Stimulated activated CD8-positive, alpha-beta memory T cell treated with anti-CD3 and anti-CD28 coated beads, Interleukin-4, amount 100 ng/mL, for 48 hours (primary cell): ENCODE data around the gene GFPT2.

Experiments
- DNase-seq: peaks from one replicate; pipeline ENCODE4 v3.0.0-alpha.2; 2020

GFPT2 gene

DNA sequence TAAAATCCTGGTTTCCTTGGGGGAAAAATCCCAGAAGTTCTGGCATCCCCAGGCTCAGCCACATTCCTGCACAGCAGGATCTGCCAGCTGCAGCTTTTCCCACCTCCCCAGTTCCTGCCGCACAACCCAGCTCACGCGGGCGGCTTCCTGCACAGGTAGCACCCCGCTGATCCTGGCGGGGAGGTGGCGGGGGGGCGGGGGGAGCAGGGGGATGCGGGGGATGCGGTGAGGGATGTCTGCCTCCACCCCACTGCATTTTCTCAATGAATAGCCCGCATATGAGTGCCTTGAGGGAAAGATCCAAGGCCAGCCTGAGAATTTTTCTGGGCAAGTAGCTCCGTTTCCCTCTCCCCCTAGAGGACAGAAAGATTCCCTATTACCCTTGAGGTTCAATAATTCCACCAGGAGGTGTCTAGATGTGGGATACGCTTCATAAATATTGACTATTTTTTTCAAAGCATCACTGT lies 21.1 kb downstream of the GFPT2 start:
- DNase-seq = no peak

DNA sequence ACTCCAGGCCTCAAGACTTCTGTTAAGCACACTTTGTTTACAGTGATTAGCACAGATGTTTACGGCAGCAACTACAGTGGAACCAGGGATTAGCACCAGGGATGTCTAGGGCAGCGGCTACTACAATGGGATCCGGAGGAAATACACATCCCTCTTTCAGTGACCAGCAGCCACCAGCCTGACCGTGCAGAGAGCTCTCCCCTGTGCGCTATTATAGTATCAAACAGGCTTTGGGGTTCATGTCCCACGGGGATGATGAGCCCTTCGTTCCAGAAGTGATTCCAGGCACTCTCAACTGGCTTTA lies 21.5 kb downstream of the GFPT2 start:
- no peak for DNase-seq

DNA sequence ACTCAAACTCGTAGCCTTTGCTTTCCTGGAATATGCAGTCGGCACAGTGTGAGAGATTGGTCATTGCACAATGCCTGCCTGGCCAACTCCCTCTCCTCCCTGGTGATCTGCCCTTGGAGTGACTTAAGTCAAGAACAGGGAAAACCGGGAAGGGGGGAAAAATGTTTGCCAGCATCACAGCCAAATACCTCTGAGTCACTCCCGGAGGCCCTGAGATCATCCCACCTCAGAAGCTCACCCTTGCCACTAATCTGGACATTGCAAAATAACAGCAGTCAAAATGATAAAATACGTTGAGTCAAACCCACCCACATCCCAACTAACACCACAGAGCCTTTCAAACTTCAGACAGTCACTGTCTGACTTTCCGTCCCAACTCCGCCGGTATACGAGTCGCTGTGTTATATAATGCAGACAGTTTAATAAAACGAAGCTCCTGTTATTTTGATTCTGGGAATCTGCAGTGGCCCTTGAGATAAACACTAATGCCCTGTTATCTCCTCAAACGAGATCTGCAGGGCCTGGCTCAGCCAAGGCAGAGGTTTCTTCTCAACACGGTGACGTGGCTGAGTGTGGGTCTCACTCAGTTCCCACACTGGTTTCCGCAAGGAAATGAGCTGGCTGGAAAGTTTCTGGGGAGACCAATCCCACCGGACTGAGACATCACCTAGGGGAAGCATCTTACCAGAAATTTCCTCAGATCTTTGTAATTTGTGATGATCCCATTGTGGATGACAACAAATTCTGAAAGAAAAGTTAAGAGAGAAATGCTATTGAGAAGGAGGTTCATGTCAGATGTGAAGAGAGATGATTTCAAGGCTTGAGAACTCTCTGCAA lies 22.1 kb downstream of the GFPT2 start:
- DNase-seq = no peak

DNA sequence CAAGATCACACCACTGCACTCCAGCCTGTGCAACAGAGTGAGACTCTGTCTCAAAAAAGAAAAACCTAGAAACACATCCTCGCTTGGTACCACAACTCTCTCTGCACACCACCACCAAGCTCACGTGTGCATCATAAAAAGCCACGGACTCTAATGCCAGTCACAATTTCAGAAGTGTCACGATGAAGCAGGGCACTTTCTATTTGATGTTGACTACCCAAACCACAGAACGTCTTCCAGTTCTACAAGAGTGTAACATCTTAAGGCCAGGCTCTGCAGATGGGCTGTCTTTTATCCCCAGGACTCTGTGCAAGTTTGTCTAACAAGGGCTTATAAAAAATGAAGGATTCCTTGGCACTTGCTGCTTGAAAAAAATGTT lies 22.9 kb downstream of the GFPT2 start:
- DNase-seq = no peak

DNA sequence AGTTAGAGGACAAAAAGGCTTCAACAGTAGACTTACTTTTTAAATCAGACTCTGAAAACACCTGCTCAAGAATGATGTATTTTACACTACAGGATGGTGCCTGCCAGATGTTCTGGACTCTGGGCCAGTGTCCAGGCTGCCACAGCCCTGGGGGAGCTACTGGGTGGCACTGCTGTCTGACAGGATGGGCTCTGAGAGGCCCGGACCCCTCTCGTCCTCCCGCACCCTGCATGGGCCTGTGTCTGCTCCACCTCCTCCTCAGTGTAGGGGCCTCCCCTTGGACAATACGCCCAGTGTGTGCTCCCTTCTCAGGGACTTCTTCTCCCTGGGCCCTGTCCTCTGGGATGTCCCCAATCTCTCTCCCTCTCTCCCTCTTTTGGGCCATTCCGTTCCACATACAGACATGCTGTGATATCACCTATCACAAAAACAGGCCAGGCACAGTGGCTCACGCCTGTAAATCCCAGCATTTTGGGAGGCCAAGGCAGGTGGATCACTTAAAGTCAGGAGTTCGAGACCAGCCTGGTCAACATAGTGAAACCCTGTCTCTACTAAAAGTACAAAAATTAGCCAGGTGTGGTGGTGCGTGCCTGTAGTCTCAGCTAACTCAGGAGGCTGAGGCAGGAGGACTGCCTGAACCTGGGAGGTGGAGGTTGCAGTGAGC lies 23.4 kb downstream of the GFPT2 start:
- DNase-seq = no peak

DNA sequence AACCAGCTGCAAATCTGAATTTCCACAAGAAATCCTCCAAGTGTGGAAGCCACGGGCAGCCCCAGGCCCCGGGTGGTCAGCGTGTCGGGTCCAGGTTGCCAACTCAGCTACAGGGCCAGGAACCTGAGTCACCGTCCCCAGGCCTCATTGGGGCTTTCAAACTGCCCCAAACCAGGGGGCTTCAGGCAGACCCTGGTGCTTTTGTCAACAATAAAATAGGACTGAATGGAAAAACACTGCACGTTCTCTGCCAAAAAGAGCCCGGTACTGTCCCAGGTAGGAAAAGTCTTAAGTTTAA lies 24.0 kb downstream of the GFPT2 start:
- DNase-seq = no peak

DNA sequence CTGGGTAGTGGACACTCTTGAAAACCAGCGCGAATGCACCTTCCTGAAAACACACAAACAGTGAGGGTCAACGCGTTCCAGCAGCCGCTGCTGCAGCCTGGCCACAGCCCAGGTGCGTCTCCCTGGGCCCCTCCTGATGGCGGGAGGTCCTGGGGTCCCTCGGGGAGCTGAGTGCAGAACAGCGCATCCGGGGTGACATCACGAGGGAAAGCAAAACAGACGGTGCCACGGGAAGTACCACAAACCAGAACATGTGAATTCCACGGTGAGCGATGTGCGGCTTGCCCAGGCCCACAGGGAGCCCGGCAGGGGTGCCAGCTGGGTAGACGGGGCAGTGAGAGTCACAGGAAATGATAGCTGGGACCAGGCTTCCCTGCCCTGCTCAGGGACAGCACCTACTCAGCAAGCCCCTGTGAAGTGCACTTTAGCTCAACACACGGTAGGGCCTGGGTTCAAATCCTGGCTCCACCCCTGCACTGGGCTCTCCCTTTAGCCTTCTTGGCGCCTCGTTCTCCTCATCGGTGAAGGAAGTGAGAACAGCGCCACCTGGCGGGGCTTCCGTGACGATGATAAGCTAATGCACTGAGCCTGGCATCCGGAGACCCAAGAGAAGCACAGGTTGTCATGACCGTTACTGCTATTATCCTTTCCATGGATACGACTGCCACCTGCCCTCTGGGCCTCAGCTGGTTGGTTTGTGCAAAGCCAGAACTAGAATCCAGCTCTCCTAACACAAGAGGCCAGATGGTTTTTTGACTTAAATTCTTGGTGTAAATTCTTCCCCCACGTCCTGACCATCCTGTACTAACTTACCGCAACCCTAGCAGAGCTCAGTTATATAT lies 24.6 kb downstream of the GFPT2 start:
- DNase-seq = peak; percentile 92

DNA sequence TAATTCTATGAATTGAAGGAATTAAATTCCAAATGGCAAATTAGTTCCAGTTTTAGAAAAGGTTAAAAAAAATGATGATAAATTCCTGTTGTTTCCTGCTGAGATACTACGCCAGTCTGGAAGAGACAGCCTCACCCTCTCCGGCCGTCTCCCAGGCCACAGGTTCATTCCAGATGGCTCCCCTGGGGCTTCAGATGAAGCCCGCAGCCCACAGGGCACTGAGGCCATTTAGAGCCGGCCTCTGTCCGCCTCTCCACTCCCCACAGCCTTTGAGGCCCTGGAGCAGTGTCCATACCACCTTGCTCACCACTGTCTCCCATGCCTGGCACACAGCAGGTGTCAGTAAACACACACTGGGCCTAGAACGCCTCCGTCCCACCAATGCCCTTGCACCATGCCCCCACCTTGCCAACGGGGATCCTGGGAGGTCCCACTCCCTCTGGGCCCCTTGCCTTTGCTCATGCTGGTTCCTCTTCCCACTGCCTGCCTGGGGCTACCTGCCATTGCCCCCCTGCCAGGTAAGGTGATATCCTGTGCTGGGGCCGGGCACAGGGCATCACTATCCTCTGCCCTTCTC lies 26.1 kb downstream of the GFPT2 start:
- DNase-seq = no peak

DNA sequence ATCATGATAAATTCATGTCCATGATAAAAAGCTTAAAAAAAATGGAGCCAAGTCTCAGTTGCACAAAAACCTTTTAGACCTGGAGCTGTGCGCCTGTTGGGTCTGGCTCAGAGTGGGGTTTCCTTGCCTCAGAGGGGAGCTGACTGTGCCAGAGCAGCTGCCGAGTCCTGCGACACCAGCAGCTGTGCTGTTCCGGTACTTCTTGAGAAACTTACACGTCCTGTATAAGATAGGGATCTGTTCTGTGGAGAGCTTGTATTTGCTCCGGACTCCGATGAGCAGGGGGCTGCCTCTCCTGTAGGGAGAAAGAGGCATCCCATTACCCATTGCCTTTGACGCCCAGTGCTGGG lies 28.6 kb downstream of the GFPT2 start:
- no peak for DNase-seq

DNA sequence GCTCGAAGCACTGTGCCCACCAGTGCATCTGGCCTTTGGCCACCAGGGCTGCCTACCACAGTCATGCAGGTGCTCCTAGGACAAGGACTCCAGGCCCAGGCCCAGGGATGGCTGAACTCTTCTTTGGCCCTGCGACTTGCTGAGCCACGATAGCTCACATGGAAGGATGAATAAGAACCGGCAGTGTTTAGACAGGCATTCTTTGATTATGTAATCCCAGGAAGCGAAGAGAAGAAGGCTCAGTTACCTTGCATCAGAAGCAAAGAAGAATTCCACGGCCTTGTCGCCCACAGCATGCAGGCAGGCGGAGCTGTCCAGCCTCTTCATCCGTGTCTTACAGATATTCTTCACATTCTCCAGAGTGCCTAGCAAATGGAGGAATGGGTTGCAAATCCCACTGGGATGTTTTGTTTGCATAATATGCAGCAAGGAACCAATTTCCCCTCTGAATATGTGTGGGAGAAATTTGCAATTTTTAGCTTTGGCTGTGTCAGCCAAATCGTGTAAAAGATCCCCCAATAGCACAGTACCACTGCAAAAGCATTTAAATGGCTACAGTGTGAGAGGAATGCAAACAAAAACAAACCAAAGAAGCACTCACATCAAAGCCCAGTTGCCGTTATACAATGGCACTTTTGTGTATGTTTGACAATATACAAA lies 29.1 kb downstream of the GFPT2 start:
- no peak for DNase-seq

DNA sequence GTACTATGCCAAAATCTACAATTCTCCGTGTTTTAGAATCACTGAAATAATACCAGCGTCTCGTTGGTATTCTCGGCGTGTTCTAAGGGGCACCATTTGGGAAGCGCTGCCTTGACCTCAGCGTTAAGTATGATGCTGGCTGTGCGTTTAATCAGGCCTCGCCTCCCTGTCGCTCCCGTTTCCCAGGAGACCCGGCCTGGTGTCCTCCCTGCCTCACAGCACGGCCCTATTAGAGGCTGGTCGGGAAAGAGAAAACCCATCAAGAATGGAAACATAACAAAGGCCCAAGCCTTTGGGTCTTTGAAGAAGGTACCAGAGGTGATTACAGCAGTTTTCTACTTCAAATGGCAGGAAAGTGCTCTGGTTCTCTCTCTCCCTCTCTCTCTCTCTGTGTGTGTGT lies 30.0 kb downstream of the GFPT2 start:
- no peak for DNase-seq

DNA sequence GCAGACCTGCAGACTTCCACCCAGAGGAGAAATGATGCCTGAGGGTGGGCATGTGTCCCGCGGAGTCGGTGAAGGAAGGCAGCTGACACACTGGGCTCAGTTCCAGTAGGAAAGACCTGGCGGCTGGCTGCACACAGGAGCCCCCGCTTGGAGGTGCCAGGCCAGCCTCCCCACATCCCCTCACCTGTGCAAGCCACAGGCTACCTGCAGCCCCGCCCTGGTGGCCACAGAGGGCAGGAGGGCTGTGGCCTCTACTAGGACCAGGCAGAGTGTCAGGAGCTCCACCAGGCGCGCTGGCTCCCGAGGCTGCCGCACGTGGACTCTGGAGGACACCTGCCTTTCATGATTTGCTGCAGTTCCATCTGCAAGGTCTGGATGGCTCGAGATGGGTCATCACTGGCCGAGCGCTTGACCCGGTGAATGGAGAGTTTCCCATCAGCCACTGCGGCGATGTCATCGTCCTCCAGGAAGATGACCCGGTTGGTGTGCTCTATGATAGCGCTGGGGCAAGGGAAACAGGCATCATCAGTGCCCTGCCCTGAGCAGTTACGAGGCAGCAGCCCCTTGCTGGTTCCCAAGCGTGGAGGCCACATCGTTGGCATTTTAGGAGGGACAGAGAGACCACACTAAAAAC lies 34.6 kb downstream of the GFPT2 start:
- DNase-seq = no peak

DNA sequence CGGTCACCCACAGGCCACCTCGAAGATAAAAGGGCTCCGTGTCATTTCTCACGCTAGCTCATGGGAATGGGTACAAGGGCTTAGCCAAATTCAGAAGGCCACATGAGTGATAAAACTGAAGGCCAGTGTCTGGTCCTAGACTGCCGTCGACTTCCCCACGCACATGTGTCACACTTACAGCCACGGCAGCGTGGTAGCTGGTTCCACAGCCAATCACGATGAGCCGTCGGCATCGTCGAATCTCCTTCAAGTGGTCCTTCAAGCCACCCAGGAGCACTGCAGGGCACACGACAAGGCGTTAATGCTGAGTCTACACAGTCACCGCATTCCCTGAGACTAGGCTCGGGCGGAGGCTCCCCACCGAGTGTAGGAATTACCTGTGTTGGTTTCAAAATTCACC lies 36.5 kb downstream of the GFPT2 start:
- no peak for DNase-seq

DNA sequence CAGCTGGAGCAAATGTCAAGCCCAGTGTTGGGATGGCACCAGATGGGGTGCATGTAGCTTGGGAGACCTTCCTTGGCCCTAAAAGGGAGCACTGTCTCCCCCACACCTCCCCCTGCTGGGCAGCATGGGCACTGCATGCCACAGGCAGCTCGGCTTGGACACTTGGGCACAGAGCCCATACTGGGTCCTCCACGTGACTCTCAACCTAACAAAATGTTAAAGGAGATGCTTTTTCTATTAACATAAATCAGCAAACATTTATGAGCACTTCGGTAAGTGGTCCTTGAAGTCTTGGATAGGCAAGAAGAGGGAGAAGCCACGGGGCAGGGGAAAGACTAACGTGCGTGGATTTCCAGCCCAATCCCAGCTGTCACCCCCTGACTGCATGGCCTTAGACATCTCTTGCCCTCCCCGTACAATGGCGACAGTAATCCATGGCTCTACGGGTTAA lies 37.3 kb downstream of the GFPT2 start:
- peak; percentile 91 for DNase-seq

DNA sequence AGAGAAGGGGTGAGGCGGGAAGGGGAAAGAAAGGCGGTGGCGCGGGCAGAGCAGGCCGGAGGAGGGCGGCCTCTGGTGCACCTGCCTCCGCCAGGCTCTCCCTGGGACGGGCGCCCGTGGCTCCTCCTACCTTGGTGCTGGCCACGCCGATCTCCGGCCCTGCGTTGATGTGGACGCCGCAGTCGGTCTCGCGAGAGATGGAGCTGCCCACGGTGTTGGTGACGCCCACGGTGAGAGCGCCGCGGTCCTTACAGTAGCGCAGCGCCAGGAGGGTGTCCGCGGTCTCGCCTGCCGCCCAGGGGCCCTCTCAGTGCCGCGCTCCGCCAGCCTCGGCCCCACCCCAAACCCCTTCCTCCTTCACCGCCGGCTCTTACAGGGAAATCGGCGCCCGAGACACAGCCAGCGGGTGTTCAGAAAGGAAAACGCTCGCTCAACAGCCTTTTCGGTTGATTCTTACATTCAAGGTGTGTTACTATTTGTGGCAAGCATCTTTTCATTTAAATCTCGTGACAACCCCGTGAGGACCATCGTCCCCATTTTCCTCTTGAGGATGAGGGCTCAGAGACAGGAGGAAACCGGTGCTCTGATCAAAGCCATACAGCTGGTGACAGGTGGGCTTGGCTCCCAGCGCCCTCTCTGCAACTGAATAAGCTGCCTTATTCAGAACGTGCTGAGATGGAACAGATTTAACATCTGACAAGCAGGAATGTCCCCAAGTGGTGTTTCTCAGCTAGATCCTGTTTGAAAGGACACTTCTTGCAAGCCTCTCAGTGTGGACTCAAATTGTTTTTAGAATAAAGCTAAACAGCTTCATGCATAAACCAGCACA lies 39.2 kb downstream of the GFPT2 start:
- peak; percentile 84 for DNase-seq

DNA sequence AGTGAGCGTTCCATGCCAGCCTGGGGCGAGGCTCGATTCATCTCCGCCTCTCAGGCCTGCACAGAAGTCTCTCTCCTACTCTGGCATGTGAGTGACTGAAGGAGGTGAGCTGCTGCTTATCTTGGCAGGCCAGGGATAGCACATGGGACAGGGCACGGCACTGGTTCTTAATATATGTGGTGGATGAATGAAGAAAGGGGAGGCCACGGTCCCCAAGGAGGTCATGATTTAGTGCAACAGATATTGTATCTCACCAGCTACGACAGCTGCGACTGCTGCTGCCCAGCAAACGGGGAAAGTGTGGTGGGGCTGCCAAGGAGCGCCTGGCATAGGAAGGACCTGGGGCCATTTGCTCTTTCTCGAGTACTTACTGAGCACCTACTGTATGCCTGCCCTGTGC lies 41.9 kb downstream of the GFPT2 start:
- DNase-seq = no peak

DNA sequence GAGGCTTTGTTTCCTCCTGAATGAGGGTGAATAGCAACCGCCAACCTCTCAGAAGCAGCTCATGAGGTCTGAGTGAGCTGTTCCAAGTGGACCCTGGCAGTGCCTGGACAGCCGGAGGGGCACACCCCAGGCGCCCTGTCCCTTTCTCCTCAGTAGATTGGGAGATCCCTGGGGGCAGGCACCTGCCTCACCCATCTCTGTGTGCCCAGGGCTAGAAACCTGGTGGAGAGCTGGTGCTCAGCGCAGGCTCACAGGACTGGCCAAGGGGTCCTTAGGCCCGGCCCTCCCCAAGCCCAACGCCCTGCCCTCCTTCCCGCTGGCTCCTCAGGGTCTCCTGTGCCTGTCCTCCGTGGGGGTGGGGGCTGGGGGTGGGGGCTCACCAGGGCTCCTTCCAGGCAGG lies 46.3 kb downstream of the GFPT2 start:
- no peak for DNase-seq

DNA sequence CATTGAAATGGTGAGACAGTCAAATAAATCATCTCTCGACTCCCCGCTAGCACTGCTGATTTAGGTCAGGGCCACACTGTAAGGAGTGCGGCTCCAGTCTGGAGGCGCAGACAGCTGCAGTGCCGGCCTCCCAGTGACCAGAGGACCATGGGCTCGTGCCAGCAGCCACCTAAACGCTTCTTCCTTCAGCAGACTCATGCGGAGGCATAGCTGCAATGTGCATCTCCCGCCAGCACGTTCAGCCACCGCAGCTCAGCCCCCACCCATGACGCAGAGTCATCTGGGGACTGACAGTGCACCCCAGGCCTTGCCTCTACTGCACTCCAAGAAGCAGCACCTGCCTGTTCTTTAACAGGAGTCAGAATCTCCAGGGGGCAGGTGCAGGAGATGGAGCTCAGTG lies 47.7 kb downstream of the GFPT2 start:
- no peak for DNase-seq

DNA sequence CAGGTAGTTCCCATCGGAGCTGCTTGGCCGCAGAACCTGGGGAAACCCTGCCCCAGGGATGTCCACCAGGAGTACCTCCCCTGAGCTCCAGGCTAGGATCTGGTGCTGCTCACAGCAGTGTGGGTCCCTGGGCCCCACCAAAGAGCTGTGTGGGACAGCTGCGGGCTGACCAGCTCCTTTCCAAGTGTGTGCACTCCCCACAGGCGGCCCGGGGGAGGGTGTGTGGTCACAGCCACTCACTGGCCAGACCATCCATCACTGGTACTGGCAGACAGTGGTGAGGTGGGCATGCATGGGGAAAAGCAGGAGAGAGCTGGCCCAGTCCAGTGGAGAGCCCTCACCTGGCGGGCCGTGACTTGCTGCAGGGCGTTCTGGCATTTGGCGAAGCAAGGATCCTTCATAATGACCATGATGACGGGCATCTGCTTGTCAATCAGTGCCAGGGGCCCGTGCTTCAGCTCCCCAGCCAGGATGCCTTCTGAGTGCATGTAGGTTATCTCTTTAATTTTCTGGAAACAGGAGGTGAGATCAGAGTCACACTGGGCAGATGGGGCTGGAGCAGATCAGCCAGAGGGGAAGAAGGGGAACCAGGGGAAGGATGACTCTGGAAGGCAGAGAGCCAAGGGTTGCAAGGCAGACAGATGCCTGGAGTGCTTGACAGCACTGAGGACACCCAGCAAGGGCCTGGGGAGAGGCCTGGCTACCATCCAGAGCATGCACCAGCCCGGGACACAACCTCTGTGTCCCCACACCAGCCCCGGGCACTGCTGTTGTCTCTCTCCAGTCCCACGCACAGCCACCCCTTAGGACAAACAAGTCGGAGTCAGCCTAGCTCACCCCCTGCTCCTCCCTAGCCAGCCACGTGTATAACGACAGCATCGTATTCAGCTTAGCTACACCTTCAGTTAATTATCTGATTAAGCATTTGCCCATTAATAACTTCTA lies 48.4 kb downstream of the GFPT2 start:
- no peak for DNase-seq

DNA sequence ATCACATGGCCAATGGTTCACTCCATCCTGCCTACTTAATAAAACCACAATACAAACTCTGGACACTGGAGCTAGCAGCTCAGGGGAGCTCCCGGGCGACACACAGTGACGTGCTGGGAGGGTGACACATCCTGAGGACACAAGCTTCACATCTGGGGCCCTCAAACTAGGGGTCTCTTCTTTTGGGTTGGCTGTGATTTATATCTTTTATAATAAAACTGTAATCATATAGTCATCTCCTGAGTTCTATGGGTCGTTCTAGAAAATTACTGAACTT lies 49.2 kb downstream of the GFPT2 start:
- DNase-seq = no peak
